SK-N-MC (cell line): ENCODE results near the gene TEX53.

ENCODE experiments used
- DNase-seq: peaks from one replicate; pipeline ENCODE4 v3.0.0-alpha.2; 2011; ENCODE audit warnings: low read depth, low spot score
- H3K27ac ChIP-seq: fragments of 200-600 bp; sonication (generic); 2 replicates; pipeline ENCODE4 v1.5.1; 2016; ENCODE audit warnings: mixed run types
- H3K36me3 ChIP-seq: fragments of 200-600 bp; sonication (generic); 2 replicates; pipeline ENCODE4 v1.6.1; 2017; ENCODE audit warnings: antibody characterized with exemption, low read length, mixed read lengths; ENCODE audit not compliant: insufficient read depth
- H3K4me3 ChIP-seq: fragments of 200-600 bp; sonication (generic); 2 replicates; pipeline ENCODE4 v1.5.1; 2016
- H3K9ac ChIP-seq: fragments of 200-600 bp; sonication (generic); 2 replicates; pipeline ENCODE4 v1.8.0; 2017; ENCODE audit warnings: mixed run types, mixed read lengths; ENCODE audit not compliant: insufficient read length
- H3K9me3 ChIP-seq: fragments of 200-600 bp; sonication (generic); 2 replicates; pipeline ENCODE4 v1.6.1; 2017; ENCODE audit warnings: low read depth, mild to moderate bottlenecking, antibody characterized with exemption, low read length, moderate library complexity, mixed read lengths
- EZH2 ChIP-seq: fragments of 200-600 bp; sonication (generic); IDR thresholded peaks from one replicate; pipeline ENCODE4 v1.6.1; 2017; ENCODE audit warnings: antibody characterized with exemption
- FOXP2 ChIP-seq: optimal IDR thresholded peaks from 2 replicates; pipeline ENCODE3; 2011; ENCODE audit warnings: mild to moderate bottlenecking, moderate library complexity; ENCODE audit not compliant: insufficient read depth; ENCODE audit errors: extremely low read length, control extremely low read depth
- POLR2AphosphoS5 ChIP-seq: IDR thresholded peaks from 2 replicates; pipeline ENCODE4 v1.6.1; 2012; ENCODE audit warnings: mild to moderate bottlenecking, low read depth, low read length, borderline replicate concordance

Gene TEX53

GRCh38 chr9:114674798-114675540, 17.4 kb upstream of the TEX53 start:
- Histone ChIP-seq H3K9ac (no peak overlapping the region), H3K9me3 (no peaks in the 10 kb centered on the region), H3K4me3 (no peak overlapping the region), H3K36me3 (no peaks in the 10 kb centered on the region), H3K27ac (no peak overlapping the region)
- no peak for DNase-seq
- TF ChIP-seq FOXP2 (no peak), EZH2 (no peak), POLR2AphosphoS5 (no peak)

GRCh38 chr9:114674076-114674797, 16.6 kb upstream of the TEX53 start:
- no peak overlapping the region for H3K4me3 ChIP-seq
- no peaks in the 10 kb centered on the region for H3K36me3 ChIP-seq
- no peaks in the 10 kb centered on the region for H3K9me3 ChIP-seq
- no peak for DNase-seq
- no peak overlapping the region for H3K27ac ChIP-seq
- H3K9ac ChIP-seq, result no peak overlapping the region
- TF ChIP-seq EZH2 (no peak), POLR2AphosphoS5 (no peak), FOXP2 (no peak)

GRCh38 chr9:114671605-114672004, 14.0 kb upstream of the TEX53 start:
- no peaks in the 10 kb centered on the region for H3K9me3 ChIP-seq
- no peak overlapping the region for H3K27ac ChIP-seq
- H3K36me3 ChIP-seq, result no peaks in the 10 kb centered on the region
- H3K9ac ChIP-seq, result no peak overlapping the region
- TF ChIP-seq FOXP2 (no peak), EZH2 (no peak), POLR2AphosphoS5 (no peak)
- no peak overlapping the region for H3K4me3 ChIP-seq
- DNase-seq, result no peak

- H3K36me3 ChIP-seq, result no peaks in the 10 kb centered on the region
- H3K9me3 ChIP-seq, result no peaks in the 10 kb centered on the region
- no peak overlapping the region for H3K27ac ChIP-seq
- no peak for DNase-seq
- no peak for TF ChIP-seq POLR2AphosphoS5
- no peak for TF ChIP-seq EZH2
- TF ChIP-seq FOXP2, result no peak
- H3K4me3 ChIP-seq, result no peak overlapping the region
- no peak overlapping the region for H3K9ac ChIP-seq
Measured at GRCh38 chr9:114669961-114670360, 12.4 kb upstream of the TEX53 start.

GRCh38 chr9:114668146-114668545, 10.5 kb upstream of the TEX53 start:
- Histone ChIP-seq H3K9ac (no peak overlapping the region), H3K27ac (no peak overlapping the region), H3K9me3 (no peaks in the 10 kb centered on the region), H3K36me3 (no peaks in the 10 kb centered on the region), H3K4me3 (no peak overlapping the region)
- no peak for TF ChIP-seq EZH2
- no peak for TF ChIP-seq FOXP2
- no peak for TF ChIP-seq POLR2AphosphoS5
- no peak for DNase-seq

- Histone ChIP-seq H3K36me3 (no peaks in the 10 kb centered on the region), H3K9me3 (no peaks in the 10 kb centered on the region), H3K4me3 (no peak overlapping the region), H3K27ac (no peak overlapping the region), H3K9ac (no peak overlapping the region)
- TF ChIP-seq FOXP2 (no peak), EZH2 (no peak), POLR2AphosphoS5 (no peak)
- DNase-seq, result no peak
Measured at GRCh38 chr9:114666851-114667250, 9.2 kb upstream of the TEX53 start.

- TF ChIP-seq FOXP2, result no peak
- no peak for TF ChIP-seq EZH2
- no peak for TF ChIP-seq POLR2AphosphoS5
Measured at GRCh38 chr9:114666401-114666800, 8.8 kb upstream of the TEX53 start.

GRCh38 chr9:114664181-114664580, 6.6 kb upstream of the TEX53 start:
- Histone ChIP-seq H3K36me3 (no peaks in the 10 kb centered on the region), H3K9ac (no peak overlapping the region)
- TF ChIP-seq POLR2AphosphoS5 (no peak), FOXP2 (no peak), EZH2 (no peak)

More at GRCh38 chr9:114666401-114666800, 8.8 kb upstream of the TEX53 start:
- no peaks in the 10 kb centered on the region for H3K36me3 ChIP-seq
- no peaks in the 10 kb centered on the region for H3K9me3 ChIP-seq
- no peak overlapping the region for H3K4me3 ChIP-seq
- no peak for DNase-seq
- H3K27ac ChIP-seq, result no peak overlapping the region
- H3K9ac ChIP-seq, result no peak overlapping the region

More at GRCh38 chr9:114664181-114664580, 6.6 kb upstream of the TEX53 start:
- no peak overlapping the region for H3K4me3 ChIP-seq
- H3K27ac ChIP-seq, result no peak overlapping the region
- no peak for DNase-seq
- H3K9me3 ChIP-seq, result no peaks in the 10 kb centered on the region
